Measurements from ENCODE around the gene CDC123. TPM values are rescaled to one million over a fixed set of nuclear protein-coding genes. Genes with fewer than 3 reads are reported as not detected.
"Not testable (repeated sequence)": the region's sequence is repeated elsewhere in the genome, so short reads cannot be mapped to it uniquely, and the experiment has no call there.

CDC123 gene
- total RNA-seq, 1 experiment from 2014 or later: 131 TPM

GRCh38 chr10:12252882-12253546, 57.0 kb downstream of the CDC123 start:
- DNase-seq (ENCODE audit: low read depth, low spot score): peak; percentile 25
- in situ Hi-C loops (cut with HindIII; ENCODE audit: low pct_unique_long_range_greater_than_20kb, low sequenced_read_pairs): no loop called here

- no peak for DNase-seq (ENCODE audit: low read depth, low spot score)
- in situ Hi-C loops (cut with HindIII; ENCODE audit: low pct_unique_long_range_greater_than_20kb, low sequenced_read_pairs): no loop called here
Measured at GRCh38 chr10:12255048-12255447, 59.1 kb downstream of the CDC123 start.

GRCh38 chr10:12259988-12260387, 64.0 kb downstream of the CDC123 start:
- in situ Hi-C loops (cut with HindIII; ENCODE audit: low pct_unique_long_range_greater_than_20kb, low sequenced_read_pairs): no loop called here
- DNase-seq (ENCODE audit: low read depth, low spot score): no peak

GRCh38 chr10:12262278-12262981, 66.4 kb downstream of the CDC123 start:
- DNase-seq (ENCODE audit: low read depth, low spot score): peak; percentile 4
- in situ Hi-C loops (cut with HindIII; ENCODE audit: low pct_unique_long_range_greater_than_20kb, low sequenced_read_pairs): no loop called here

- in situ Hi-C loops (cut with HindIII; ENCODE audit: low pct_unique_long_range_greater_than_20kb, low sequenced_read_pairs): no loop called here
- DNase-seq (ENCODE audit: low read depth, low spot score): peak; percentile 66
Measured at GRCh38 chr10:12264204-12264940, 68.4 kb downstream of the CDC123 start.

GRCh38 chr10:12269056-12269455, 73.1 kb downstream of the CDC123 start:
- in situ Hi-C loops (cut with HindIII; ENCODE audit: low pct_unique_long_range_greater_than_20kb, low sequenced_read_pairs): no loop called here
- no peak for DNase-seq (ENCODE audit: low read depth, low spot score)

GRCh38 chr10:12271210-12271540, 75.2 kb downstream of the CDC123 start:
- in situ Hi-C loops (cut with HindIII; ENCODE audit: low pct_unique_long_range_greater_than_20kb, low sequenced_read_pairs): no loop called here

GRCh38 chr10:12277862-12278261, 81.9 kb downstream of the CDC123 start:
- DNase-seq (ENCODE audit: low read depth, low spot score); in situ Hi-C loops (cut with HindIII; ENCODE audit: low pct_unique_long_range_greater_than_20kb, low sequenced_read_pairs): not testable (repeated sequence)

More at GRCh38 chr10:12271210-12271540, 75.2 kb downstream of the CDC123 start:
- DNase-seq (ENCODE audit: low read depth, low spot score): no peak

GRCh38 chr10:12279281-12279680, 83.3 kb downstream of the CDC123 start:
- DNase-seq (ENCODE audit: low read depth, low spot score): no peak
- in situ Hi-C loops (cut with HindIII; ENCODE audit: low pct_unique_long_range_greater_than_20kb, low sequenced_read_pairs): no loop called here

GRCh38 chr10:12287772-12288171, 91.8 kb downstream of the CDC123 start:
- no peak for DNase-seq (ENCODE audit: low read depth, low spot score)
- in situ Hi-C loops (cut with HindIII; ENCODE audit: low pct_unique_long_range_greater_than_20kb, low sequenced_read_pairs): no loop called here

GRCh38 chr10:12297784-12298183, 101.8 kb downstream of the CDC123 start:
- DNase-seq (ENCODE audit: low read depth, low spot score); in situ Hi-C loops (cut with HindIII; ENCODE audit: low pct_unique_long_range_greater_than_20kb, low sequenced_read_pairs): not testable (repeated sequence)

- in situ Hi-C loops (cut with HindIII; ENCODE audit: low pct_unique_long_range_greater_than_20kb, low sequenced_read_pairs): no loop called here
- no peak for DNase-seq (ENCODE audit: low read depth, low spot score)
Measured at GRCh38 chr10:12299222-12299965, 103.4 kb downstream of the CDC123 start.

Other genes with a start within 250 kb of the CDC123 start
- gene UPF2, start 153.4 kb upstream of the CDC123 start, total RNA-seq (2014; rRNA removed; shearing (Covaris generic)): 12.0 and 12.4 TPM in 2 replicates
- gene DHTKD1, start 127.2 kb upstream of the CDC123 start, total RNA-seq (2014; rRNA removed; shearing (Covaris generic)): 17.8 and 18.1 TPM in 2 replicates
- 5.6 and 5.7 TPM in 2 replicates for gene SEC61A2, start 66.5 kb upstream of the CDC123 start, total RNA-seq (2014; rRNA removed; shearing (Covaris generic))
- 78.4 and 85.0 TPM in 2 replicates for gene NUDT5, start 297 bp upstream of the CDC123 start, total RNA-seq (2014; rRNA removed; shearing (Covaris generic))
- gene CAMK1D, start 153.4 kb downstream of the CDC123 start, total RNA-seq (2014; rRNA removed; shearing (Covaris generic)): 0.16 and 0.37 TPM in 2 replicates